Measurements from ENCODE around the gene IFNG-AS1. TPM values are rescaled to one million over a fixed set of nuclear protein-coding genes. Genes with fewer than 3 reads are reported as not detected.

Gene IFNG-AS1
- total and polyA plus RNA-seq, 11 donors = 0.32 to 0.70 (median 0.60) TPM; not detected in 4

DNA sequence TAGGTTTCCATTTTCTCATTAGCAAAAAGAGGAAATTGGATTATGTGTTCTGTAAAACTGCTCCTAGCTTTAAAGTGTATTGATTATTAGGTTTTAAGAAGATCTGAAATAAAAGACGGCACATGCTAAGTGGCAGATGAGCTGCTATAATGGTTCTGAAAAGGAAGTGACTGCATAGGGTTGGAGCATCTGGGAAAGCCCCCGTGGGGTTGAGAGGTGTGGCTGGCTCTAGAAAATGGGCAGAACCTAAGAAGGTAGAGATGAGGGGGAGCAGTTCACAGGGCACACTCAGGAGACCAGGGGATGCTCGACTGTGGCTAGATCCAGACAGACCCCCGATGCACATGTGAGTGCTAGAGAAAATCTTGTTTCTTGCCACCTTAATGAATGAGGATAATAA lies 1.9 kb downstream of the IFNG-AS1 start:
- Histone ChIP-seq H3K36me3 (no peaks in the 10 kb centered on the region), H3K9me3 (no peaks in the 10 kb centered on the region), H3K4me1 (no peaks in the 10 kb centered on the region), H3K4me3 (peak overlapping the region in 1 of 12 donors; percentile 12), H3K27me3 (no peaks in the 10 kb centered on the region), H3K27ac (no peak overlapping the region)
- no peak for TF ChIP-seq POLR2A (IDR thresholded peaks at IDR 0.05)
- TF ChIP-seq, protein P1, sequence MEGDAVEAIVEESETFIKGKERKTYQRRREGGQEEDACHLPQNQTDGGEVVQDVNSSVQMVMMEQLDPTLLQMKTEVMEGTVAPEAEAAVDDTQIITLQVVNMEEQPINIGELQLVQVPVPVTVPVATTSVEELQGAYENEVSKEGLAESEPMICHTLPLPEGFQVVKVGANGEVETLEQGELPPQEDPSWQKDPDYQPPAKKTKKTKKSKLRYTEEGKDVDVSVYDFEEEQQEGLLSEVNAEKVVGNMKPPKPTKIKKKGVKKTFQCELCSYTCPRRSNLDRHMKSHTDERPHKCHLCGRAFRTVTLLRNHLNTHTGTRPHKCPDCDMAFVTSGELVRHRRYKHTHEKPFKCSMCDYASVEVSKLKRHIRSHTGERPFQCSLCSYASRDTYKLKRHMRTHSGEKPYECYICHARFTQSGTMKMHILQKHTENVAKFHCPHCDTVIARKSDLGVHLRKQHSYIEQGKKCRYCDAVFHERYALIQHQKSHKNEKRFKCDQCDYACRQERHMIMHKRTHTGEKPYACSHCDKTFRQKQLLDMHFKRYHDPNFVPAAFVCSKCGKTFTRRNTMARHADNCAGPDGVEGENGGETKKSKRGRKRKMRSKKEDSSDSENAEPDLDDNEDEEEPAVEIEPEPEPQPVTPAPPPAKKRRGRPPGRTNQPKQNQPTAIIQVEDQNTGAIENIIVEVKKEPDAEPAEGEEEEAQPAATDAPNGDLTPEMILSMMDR (IDR thresholded peaks at IDR 0.05) = no peak
- no peak for DNase-seq
- ATAC-seq = no peak
- intact Hi-C loops (cut with DNase I) = no loop called here
- WGBS, 4 donors = 75 to 83% (median 78%) methylated on average over 4 of the region's 4 CpGs

DNA sequence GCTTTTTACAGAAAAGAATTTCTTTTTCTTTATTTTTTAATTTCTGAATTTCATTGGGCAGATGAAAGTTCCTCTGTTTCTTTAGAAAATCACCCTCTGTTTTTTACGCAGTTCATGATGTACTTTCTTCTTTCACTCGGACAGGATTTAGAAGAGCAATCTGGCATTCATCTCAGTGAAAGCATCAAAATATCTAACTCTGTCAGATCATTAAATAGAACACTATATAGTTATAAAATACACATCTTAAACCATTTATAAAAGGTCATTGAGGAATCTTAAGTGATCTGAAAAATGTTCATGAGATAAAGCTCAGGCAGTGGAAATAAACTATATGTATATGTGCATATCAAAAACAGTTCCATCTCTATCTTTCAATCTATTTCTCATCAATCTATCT lies 3.9 kb downstream of the IFNG-AS1 start:
- WGBS, 4 donors = 85 to 90% (median 88%) methylated on average over 2 of the region's 2 CpGs
- TF ChIP-seq, protein P1 (IDR thresholded peaks at IDR 0.05) = no peak
- TF ChIP-seq POLR2A (IDR thresholded peaks at IDR 0.05) = no peak
- Histone ChIP-seq H3K27me3 (no peaks in the 10 kb centered on the region), H3K36me3 (no peaks in the 10 kb centered on the region), H3K9me3 (no peaks in the 10 kb centered on the region), H3K27ac (no peak overlapping the region), H3K4me3 (no peak overlapping the region), H3K4me1 (no peaks in the 10 kb centered on the region)
- intact Hi-C loops (cut with DNase I) = no loop called here
- DNase-seq = no peak
- ATAC-seq = no peak

DNA sequence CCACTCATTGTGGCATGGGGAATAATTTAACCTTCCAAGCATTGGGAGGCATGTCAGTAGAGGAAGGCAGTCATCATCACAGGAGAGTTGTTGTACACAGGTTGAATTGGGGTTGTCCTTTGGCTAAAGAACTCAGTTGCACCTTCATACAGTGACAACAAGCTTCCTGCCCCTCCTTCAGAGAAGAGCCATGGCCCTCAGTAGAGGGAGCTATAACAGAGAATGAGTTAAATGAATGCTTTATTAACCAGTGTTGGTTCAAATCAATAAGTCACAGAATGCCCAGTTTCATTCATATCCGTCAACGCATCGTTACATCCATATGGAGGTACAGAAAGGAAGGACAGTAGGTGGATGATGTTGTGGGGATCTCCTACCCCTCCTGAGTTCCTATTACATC lies 4.8 kb downstream of the IFNG-AS1 start:
- H3K9me3 ChIP-seq = no peaks in the 10 kb centered on the region
- H3K4me1 ChIP-seq = no peaks in the 10 kb centered on the region
- H3K27ac ChIP-seq = no peak overlapping the region
- DNase-seq (no peak), ATAC-seq (no peak)
- no peak overlapping the region for H3K4me3 ChIP-seq
- intact Hi-C loops (cut with DNase I) = no loop called here
- TF ChIP-seq POLR2A (IDR thresholded peaks at IDR 0.05) = no peak
- TF ChIP-seq, protein P1 (IDR thresholded peaks at IDR 0.05) = no peak
- WGBS, 4 donors = 81 to 100% (median 89%) methylated on average over 3 of the region's 3 CpGs
- no peaks in the 10 kb centered on the region for H3K27me3 ChIP-seq
- no peaks in the 10 kb centered on the region for H3K36me3 ChIP-seq

DNA sequence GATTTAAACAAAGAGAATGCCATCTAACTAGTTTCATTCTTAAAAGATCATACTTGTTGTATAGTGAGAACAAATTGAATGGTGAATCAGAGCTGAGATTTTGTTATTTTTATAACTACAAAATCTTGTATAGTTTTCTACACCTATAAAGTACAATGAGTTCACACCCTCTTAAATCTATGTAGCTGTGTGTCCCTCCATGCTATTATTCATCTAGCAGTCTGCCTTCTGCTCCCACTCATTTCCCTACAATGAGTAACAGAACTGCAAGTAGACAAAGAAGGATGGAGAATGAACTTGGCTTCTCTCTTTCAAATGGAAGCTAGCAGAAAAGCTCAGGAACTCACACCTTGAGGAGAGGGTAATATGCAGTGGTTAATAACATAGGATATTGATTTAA lies 7.1 kb downstream of the IFNG-AS1 start:
- no peak for ATAC-seq
- no peaks in the 10 kb centered on the region for H3K36me3 ChIP-seq

More for the DNA sequence above, 7.1 kb downstream of the IFNG-AS1 start:
- Histone ChIP-seq H3K27ac (no peak overlapping the region), H3K9me3 (no peaks in the 10 kb centered on the region), H3K4me3 (no peak overlapping the region), H3K27me3 (no peaks in the 10 kb centered on the region), H3K4me1 (no peaks in the 10 kb centered on the region)
- no peak for TF ChIP-seq POLR2A (IDR thresholded peaks at IDR 0.05)
- TF ChIP-seq, protein P1 (IDR thresholded peaks at IDR 0.05) = no peak
- no peak for DNase-seq
- intact Hi-C loops (cut with DNase I) = no loop called here

Data from heart left ventricle (tissue), 16 donors.